A673 (cell line): ENCODE results near the gene PTTG1IP. TPM values are rescaled to one million over a fixed set of nuclear protein-coding genes. Genes with fewer than 3 reads are reported as not detected.

ENCODE experiments used
- BruUV-seq: library from RNA; stranded (reverse); fragments of 400-500 nt; replicated peaks from 2 replicates; lab custom pipeline; 2021; lab: Mats Ljungman, UMichigan
- CTCF ChIA-PET: fragments of 300-600 bp; sonication (Branson Sonifier 250); formaldehyde crosslinking; loops from one replicate; lab custom pipeline; 2022; ENCODE audit warnings: antibody characterized with exemption; lab: Charles Lee
- POLR2A ChIA-PET: fragments of 300-600 bp; sonication (Branson Sonifier 250); formaldehyde crosslinking; loops from one replicate; lab custom pipeline; 2022; ENCODE audit warnings: antibody characterized with exemption; ENCODE audit not compliant: low non-redundant PET; lab: Charles Lee
- DNase-seq: peaks from one replicate; pipeline ENCODE4 v3.0.0-alpha.2; 2015; ENCODE audit warnings: low spot score
- H3K27ac ChIP-seq: fragments of 200-600 bp; sonication (generic); 2 replicates; pipeline ENCODE4 v1.5.1; 2016; ENCODE audit warnings: mixed run types, low read depth, mild to moderate bottlenecking, mixed read lengths, antibody characterized with exemption, low read length; ENCODE audit not compliant: poor library complexity, severe bottlenecking
- H3K27me3 ChIP-seq: fragments of 200-600 bp; sonication (generic); replicated peaks from 2 replicates; pipeline ENCODE4 v1.6.1; 2017; ENCODE audit warnings: mixed run types, low read depth, mild to moderate bottlenecking, mixed read lengths, antibody characterized with exemption, low read length; ENCODE audit not compliant: insufficient read depth, poor library complexity
- H3K36me3 ChIP-seq: fragments of 200-600 bp; sonication (generic); 2 replicates; pipeline ENCODE4 v1.6.1; 2016; ENCODE audit warnings: mixed run types, mild to moderate bottlenecking, mixed read lengths, antibody characterized with exemption, low read length; ENCODE audit not compliant: insufficient read depth, poor library complexity, severe bottlenecking
- H3K4me1 ChIP-seq: fragments of 200-600 bp; sonication (generic); 2 replicates; pipeline ENCODE4 v1.6.1; 2017; ENCODE audit warnings: mixed run types, mild to moderate bottlenecking, mixed read lengths, antibody characterized with exemption, low read length; ENCODE audit not compliant: insufficient read depth, poor library complexity, severe bottlenecking
- H3K4me3 ChIP-seq: fragments of 200-600 bp; sonication (generic); 2 replicates; pipeline ENCODE4 v1.5.1; 2016; ENCODE audit warnings: low read depth, mixed run types, mild to moderate bottlenecking, mixed read lengths, low read length; ENCODE audit not compliant: poor library complexity, severe bottlenecking
- H3K9me3 ChIP-seq: fragments of 200-600 bp; sonication (generic); 2 replicates; pipeline ENCODE4 v1.6.1; 2016; ENCODE audit warnings: mixed run types, low read depth, mild to moderate bottlenecking, mixed read lengths, antibody characterized with exemption, low read length; ENCODE audit not compliant: poor library complexity, severe bottlenecking
- CTCF ChIP-seq: fragments of 300-800, 200-600 bp; sonication (generic); conservative IDR thresholded peaks from 2 replicates; pipeline ENCODE4 v1.5.1; 2017; ENCODE audit warnings: low read depth, mild to moderate bottlenecking, antibody characterized with exemption, low read length, moderate library complexity, mixed read lengths
- EZH2 ChIP-seq: fragments of 200-600 bp; sonication (generic); IDR thresholded peaks from 2 replicates; pipeline ENCODE4 v1.6.1; 2017; ENCODE audit warnings: borderline replicate concordance, low read depth, mild to moderate bottlenecking, mixed read lengths, antibody characterized with exemption, low read length; ENCODE audit not compliant: poor library complexity, severe bottlenecking
- intact Hi-C: fragments of 100-400 bp; cut with micrococcal nuclease; formaldehyde crosslinking; loops from one replicate; pipeline ENCODE4 v1.10.0; 2022; ENCODE audit not compliant: unreplicated experiment
- total RNA-seq: library from RNA; stranded (reverse); gene quantifications from 2 replicates; pipeline ENCODE4 v1.2.3, GENCODE V29; 2021

The PTTG1IP gene
- total RNA-seq, 1 experiment from 2014 or later, result 216 TPM

- H3K9me3 ChIP-seq, result no peaks in the 10 kb centered on the region
- H3K4me3 ChIP-seq, result no peak overlapping the region
- no TSS peak for BruUV-seq
- peaks cover 10% of the 10 kb centered on the region for H3K4me1 ChIP-seq
- no peak for DNase-seq
- POLR2A ChIA-PET, result no interaction called here
- intact Hi-C loops, result no loop called here
- no peaks in the 10 kb centered on the region for H3K27me3 ChIP-seq
- no peak for TF ChIP-seq EZH2
- no peak for TF ChIP-seq CTCF
- CTCF ChIA-PET, result no interaction called here
- no peaks in the 10 kb centered on the region for H3K36me3 ChIP-seq
- H3K27ac ChIP-seq, result no peak overlapping the region
Observed at GRCh38 chr21:44842087-44842486, 31.4 kb downstream of the PTTG1IP start.

GRCh38 chr21:44840771-44841170, 32.7 kb downstream of the PTTG1IP start:
- H3K27ac ChIP-seq, result no peak overlapping the region
- POLR2A ChIA-PET, result no interaction called here
- CTCF ChIA-PET, result no interaction called here
- TF ChIP-seq CTCF (no peak), EZH2 (no peak)
- intact Hi-C loops, result no loop called here
- BruUV-seq, result no TSS peak
- H3K4me1 ChIP-seq, result peaks cover 5% of the 10 kb centered on the region
- H3K9me3 ChIP-seq, result no peaks in the 10 kb centered on the region
- no peak overlapping the region for H3K4me3 ChIP-seq
- H3K27me3 ChIP-seq, result no peaks in the 10 kb centered on the region
- no peaks in the 10 kb centered on the region for H3K36me3 ChIP-seq
- DNase-seq, result no peak

DNA sequence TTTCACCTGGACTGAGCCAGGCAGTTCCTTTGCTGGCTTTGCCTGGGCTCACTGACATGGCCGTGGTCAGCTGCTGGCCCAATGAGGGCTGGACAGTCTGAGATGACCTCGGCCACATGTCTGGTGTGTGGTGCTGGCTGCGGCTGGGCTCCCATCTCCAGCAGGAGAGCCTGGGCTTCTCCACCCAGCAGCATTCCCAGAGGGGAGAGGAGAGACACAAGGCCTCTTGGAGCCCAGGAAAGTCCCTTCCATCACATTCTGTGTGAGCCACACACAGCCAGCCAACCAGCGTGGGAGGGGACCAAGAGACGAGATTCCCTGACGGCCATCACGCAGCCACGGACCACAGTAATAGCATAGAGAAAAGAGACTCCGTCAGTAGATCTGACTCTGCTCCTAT, 34.5 kb downstream of the PTTG1IP start:
- DNase-seq, result no peak
- Histone ChIP-seq H3K4me3 (no peak overlapping the region), H3K27me3 (no peaks in the 10 kb centered on the region), H3K36me3 (no peaks in the 10 kb centered on the region), H3K4me1 (no peaks in the 10 kb centered on the region), H3K27ac (no peak overlapping the region), H3K9me3 (no peaks in the 10 kb centered on the region)
- ChIA-PET CTCF (no interaction called here), POLR2A (no interaction called here)
- TF ChIP-seq CTCF (no peak), EZH2 (no peak)
- no TSS peak for BruUV-seq
- intact Hi-C loops, result no loop called here
